Stimulated activated CD8-positive, alpha-beta memory T cell treated with anti-CD3 and anti-CD28 coated beads, Interleukin-12 subunit alpha, Interleukin-12 subunit beta, amount 100 ng/mL, for 1 hour (primary cell): ENCODE data around the gene NPPA.

Experiments used
- DNase-seq: peaks from one replicate; pipeline ENCODE4 v3.0.0-alpha.2; 2020; ENCODE audit warnings: low read depth

Gene NPPA

GRCh38 chr1:11841245-11842153 is 6.1 kb downstream of the NPPA start:
- DNase-seq: no peak

- no peak for DNase-seq
Observed at GRCh38 chr1:11839727-11840705, 7.6 kb downstream of the NPPA start.

- DNase-seq: peak; percentile 57
Observed at GRCh38 chr1:11838349-11839272, 9.0 kb downstream of the NPPA start.

GRCh38 chr1:11837767-11838348 is 9.7 kb downstream of the NPPA start:
- no peak for DNase-seq

GRCh38 chr1:11836955-11837766 is 10.4 kb downstream of the NPPA start:
- no peak for DNase-seq

- no peak for DNase-seq
Observed at GRCh38 chr1:11835441-11836225, 11.9 kb downstream of the NPPA start.

GRCh38 chr1:11833900-11834299 is 13.7 kb downstream of the NPPA start:
- DNase-seq: no peak

- no peak for DNase-seq
Observed at GRCh38 chr1:11833497-11833896, 14.1 kb downstream of the NPPA start.

GRCh38 chr1:11831945-11832725 is 15.4 kb downstream of the NPPA start:
- no peak for DNase-seq

- no peak for DNase-seq
Observed at GRCh38 chr1:11828511-11828910, 19.1 kb downstream of the NPPA start.

GRCh38 chr1:11826946-11827345 is 20.6 kb downstream of the NPPA start:
- DNase-seq: no peak

- DNase-seq: no peak
Observed at GRCh38 chr1:11825131-11825530, 22.5 kb downstream of the NPPA start.

- no peak for DNase-seq
Observed at GRCh38 chr1:11823366-11824137, 24.0 kb downstream of the NPPA start.

- DNase-seq: no peak
Observed at GRCh38 chr1:11822091-11822490, 25.5 kb downstream of the NPPA start.

- DNase-seq: no peak
Observed at GRCh38 chr1:11817192-11817591, 30.4 kb downstream of the NPPA start.

GRCh38 chr1:11813021-11813420 is 34.6 kb downstream of the NPPA start:
- no peak for DNase-seq

- no peak for DNase-seq
Observed at GRCh38 chr1:11807133-11807532, 40.5 kb downstream of the NPPA start.
